ENCODE data around the gene PASK. TPM values are rescaled to one million over a fixed set of nuclear protein-coding genes. Genes with fewer than 3 reads are reported as not detected.

PASK gene
- total and polyA plus RNA-seq, 9 of the 15 experiments (the other 6 are each of a cell fraction or from before 2014, with no cell fraction given) = 1.5 to 30.3 (median 9.9) TPM

DNA sequence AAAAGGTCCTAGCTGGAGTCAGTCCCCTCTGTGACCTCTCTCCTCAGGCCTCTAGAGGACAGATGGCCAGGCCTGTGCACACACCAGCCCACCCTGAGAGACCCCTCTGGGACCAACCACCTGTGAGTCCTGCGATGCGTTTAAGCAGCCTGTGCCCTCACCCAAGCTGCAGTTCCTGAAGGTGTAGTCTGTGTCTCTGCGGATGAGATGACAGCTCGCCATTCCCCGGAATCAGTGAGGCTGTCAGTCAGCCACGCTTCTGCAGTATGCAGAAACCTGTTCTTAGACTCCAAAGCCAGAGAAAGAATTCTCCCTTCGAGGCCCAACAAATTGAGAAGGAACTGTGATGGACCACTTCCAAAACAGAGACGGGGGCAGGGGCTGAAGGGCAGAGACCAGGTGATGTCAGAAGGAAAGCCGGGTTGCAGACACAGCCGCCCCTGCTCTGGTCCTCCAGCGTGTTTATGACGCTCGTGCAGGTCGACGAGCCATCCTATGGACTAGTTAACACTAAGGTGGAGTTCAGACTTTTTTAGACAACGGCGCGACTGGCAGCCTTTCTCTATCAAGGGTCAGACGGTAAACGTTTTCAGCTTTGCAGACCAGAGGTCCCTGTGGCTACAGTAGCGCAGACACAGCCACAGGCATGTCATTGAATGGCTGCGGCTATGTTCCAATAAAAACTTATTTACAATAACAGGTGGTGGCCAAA lies 57.4 kb downstream of the PASK start (continued):
- TF ChIP-seq, protein P1, sequence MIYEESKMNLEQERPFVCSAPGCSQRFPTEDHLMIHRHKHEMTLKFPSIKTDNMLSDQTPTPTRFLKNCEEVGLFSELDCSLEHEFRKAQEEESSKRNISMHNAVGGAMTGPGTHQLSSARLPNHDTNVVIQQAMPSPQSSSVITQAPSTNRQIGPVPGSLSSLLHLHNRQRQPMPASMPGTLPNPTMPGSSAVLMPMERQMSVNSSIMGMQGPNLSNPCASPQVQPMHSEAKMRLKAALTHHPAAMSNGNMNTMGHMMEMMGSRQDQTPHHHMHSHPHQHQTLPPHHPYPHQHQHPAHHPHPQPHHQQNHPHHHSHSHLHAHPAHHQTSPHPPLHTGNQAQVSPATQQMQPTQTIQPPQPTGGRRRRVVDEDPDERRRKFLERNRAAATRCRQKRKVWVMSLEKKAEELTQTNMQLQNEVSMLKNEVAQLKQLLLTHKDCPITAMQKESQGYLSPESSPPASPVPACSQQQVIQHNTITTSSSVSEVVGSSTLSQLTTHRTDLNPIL (CRISPR knock-in tag; IDR thresholded peaks at IDR 0.05) = no peak
- no peak for TF ChIP-seq NFRKB (IDR thresholded peaks at IDR 0.05; ENCODE audit: low read depth)
- TF ChIP-seq SOX6 (IDR thresholded peaks at IDR 0.05) = no peak
- no peak for TF ChIP-seq ARID2 (IDR thresholded peaks at IDR 0.05)
- no peak for TF ChIP-seq RUNX1 (IDR thresholded peaks at IDR 0.05; ENCODE audit: low read depth)

DNA sequence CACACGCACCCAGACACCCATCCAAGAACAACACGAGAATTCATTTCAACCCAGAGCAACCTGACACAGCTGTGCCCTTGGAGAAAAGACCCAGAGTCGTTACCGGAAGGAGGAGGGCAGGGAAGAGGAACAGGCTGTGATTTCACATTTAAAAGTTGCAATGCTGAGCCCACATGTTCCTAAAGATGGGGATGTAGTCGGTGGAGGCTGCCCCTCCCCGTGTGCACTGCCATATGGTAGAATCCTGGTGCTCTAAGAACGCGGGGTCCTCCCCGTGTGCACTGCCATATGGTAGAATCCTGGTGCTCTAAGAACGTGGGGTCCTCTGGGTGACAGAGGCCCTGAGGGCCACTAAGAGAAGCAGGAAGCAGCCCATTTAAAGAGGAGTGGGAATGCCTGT lies 58.1 kb downstream of the PASK start:
- Histone ChIP-seq H3K9ac (ENCODE audit: insufficient read depth in 1 of 2, low read depth in 2 of 2, low read length in 2 of 2) (no peak overlapping the region), H3K9me1 (ENCODE audit: control insufficient read depth, insufficient read depth, low read length) (no peaks in the 10 kb centered on the region), H3K4me2 (ENCODE audit: insufficient read depth, low read length) (no peak overlapping the region), H3K79me2 (ENCODE audit: control insufficient read depth, insufficient read depth, low read length) (no peaks in the 10 kb centered on the region), H3K36me3 (ENCODE audit: control insufficient read depth, insufficient read depth, low read length) (peaks cover 67% of the 10 kb centered on the region; the same call in 2 of the 3 replicates), H3K27me3 (ENCODE audit: control insufficient read depth in 2 of 2, insufficient read depth in 2 of 2, low read length in 2 of 2) (no peaks in the 10 kb centered on the region), H3K4me1 (replicated peaks in 1 of 2; ENCODE audit: control insufficient read depth in 2 of 2, insufficient read depth in 2 of 2, low read length in 2 of 2) (no peaks in the 10 kb centered on the region), H3K9me3 (replicated peaks; ENCODE audit: control insufficient read depth, insufficient read depth, low read depth, low read length) (no peaks in the 10 kb centered on the region), H4K20me1 (replicated peaks; ENCODE audit: control insufficient read depth, insufficient read depth, low read length) (no peaks in the 10 kb centered on the region), H3K27ac (ENCODE audit: extremely low read depth, low read depth, low read length) (no peak overlapping the region), H2AFZ (ENCODE audit: low read depth, low read length) (no peak overlapping the region), H3K4me3 (no peak overlapping the region)
- intact Hi-C loops (cut with micrococcal nuclease) = no loop called here
- POLR2A ChIA-PET = interaction anchor here (1.2 to 2.2 kb wide), 2 partner anchors 10 to 11 kb away, joined by 5 to 6 read pairs; partner anchors contain the start of gene MTERF4
- in situ Hi-C loops (cut with MboI) = no loop called here
- TF ChIP-seq SIX5 (IDR thresholded peaks at IDR 0.05; ENCODE audit: borderline replicate concordance in 1 of 2, insufficient read depth in 1 of 2, low read depth in 1 of 2, low read length in 2 of 2) = no peak
- TF ChIP-seq YY1 (IDR thresholded peaks at IDR 0.05; ENCODE audit: borderline replicate concordance in 1 of 3, control insufficient read depth in 1 of 3, extremely low read depth in 1 of 3, insufficient read depth in 3 of 3, insufficient read length in 1 of 3, insufficient replicate concordance in 2 of 3, low read depth in 1 of 3, low read length in 2 of 3) = no peak
- TF ChIP-seq, protein P2, sequence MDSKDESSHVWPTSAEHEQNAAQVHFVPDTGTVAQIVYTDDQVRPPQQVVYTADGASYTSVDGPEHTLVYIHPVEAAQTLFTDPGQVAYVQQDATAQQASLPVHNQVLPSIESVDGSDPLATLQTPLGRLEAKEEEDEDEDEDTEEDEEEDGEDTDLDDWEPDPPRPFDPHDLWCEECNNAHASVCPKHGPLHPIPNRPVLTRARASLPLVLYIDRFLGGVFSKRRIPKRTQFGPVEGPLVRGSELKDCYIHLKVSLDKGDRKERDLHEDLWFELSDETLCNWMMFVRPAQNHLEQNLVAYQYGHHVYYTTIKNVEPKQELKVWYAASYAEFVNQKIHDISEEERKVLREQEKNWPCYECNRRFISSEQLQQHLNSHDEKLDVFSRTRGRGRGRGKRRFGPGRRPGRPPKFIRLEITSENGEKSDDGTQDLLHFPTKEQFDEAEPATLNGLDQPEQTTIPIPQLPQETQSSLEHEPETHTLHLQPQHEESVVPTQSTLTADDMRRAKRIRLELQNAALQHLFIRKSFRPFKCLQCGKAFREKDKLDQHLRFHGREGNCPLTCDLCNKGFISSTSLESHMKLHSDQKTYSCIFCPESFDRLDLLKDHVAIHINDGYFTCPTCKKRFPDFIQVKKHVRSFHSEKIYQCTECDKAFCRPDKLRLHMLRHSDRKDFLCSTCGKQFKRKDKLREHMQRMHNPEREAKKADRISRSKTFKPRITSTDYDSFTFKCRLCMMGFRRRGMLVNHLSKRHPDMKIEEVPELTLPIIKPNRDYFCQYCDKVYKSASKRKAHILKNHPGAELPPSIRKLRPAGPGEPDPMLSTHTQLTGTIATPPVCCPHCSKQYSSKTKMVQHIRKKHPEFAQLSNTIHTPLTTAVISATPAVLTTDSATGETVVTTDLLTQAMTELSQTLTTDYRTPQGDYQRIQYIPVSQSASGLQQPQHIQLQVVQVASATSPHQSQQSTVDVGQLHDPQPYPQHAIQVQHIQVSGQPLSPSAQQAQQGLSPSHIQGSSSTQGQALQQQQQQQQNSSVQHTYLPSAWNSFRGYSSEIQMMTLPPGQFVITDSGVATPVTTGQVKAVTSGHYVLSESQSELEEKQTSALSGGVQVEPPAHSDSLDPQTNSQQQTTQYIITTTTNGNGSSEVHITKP (IDR thresholded peaks at IDR 0.05; ENCODE audit: partially characterized antibody) = peak; percentile 81
- FAIRE-seq = no peak
- WGBS (ENCODE audit: insufficient coverage, low coverage, missing lambda C conversion rate) = 71% methylated on average over 4 of the region's 10 CpGs
- BruUV-seq (replicated peaks) = no TSS peak
- no peak for DNase-seq (ENCODE audit: extremely low read depth in 1 of 4, low spot score in 3 of 4)
- ATAC-seq = no peak
- CTCF ChIA-PET (ENCODE audit: low intra/inter-chr PET ratio) = no interaction called here
